Suprapubic skin (tissue), 4 donors: ENCODE measurements around the gene ZBED1. TPM values are rescaled to one million over a fixed set of nuclear protein-coding genes. Genes with fewer than 3 reads are reported as not detected.
"Not testable (repeated sequence)": the region's sequence is repeated elsewhere in the genome, so short reads cannot be mapped to it uniquely, and the experiment has no call there.

Source experiments
- DNase-seq, 2 donors: peaks; one replicate each; pipeline ENCODE4 v3.0.0-alpha.2; 2019; ENCODE audit warnings: low spot score in 2 of 2
- H3K27ac ChIP-seq: fragments of 200-600 bp; sonication (generic); one replicate; pipeline ENCODE4 v1.5.1; 2019
- H3K27me3 ChIP-seq: fragments of 200-600 bp; sonication (generic); one replicate; pipeline ENCODE4 v1.5.1; 2019
- H3K36me3 ChIP-seq: fragments of 200-600 bp; sonication (generic); one replicate; pipeline ENCODE4 v1.5.1; 2019
- H3K4me1 ChIP-seq: fragments of 200-600 bp; sonication (generic); one replicate; pipeline ENCODE4 v1.5.1; 2019
- H3K4me3 ChIP-seq: fragments of 200-600 bp; sonication (generic); one replicate; pipeline ENCODE4 v1.5.1; 2019; ENCODE audit warnings: mild to moderate bottlenecking
- H3K9me3 ChIP-seq: fragments of 200-600 bp; sonication (generic); one replicate; pipeline ENCODE4 v1.5.1; 2019
- EP300 ChIP-seq: sonication (generic); formaldehyde crosslinking; IDR thresholded peaks from one replicate; pipeline ENCODE4 v1.6.1; 2017; ENCODE audit warnings: antibody characterized with exemption
- POLR2A ChIP-seq, 2 donors: fragments of 450-650 bp; IDR thresholded peaks; one replicate each; pipeline ENCODE4 v1.6.1; 2017; ENCODE audit warnings: antibody characterized with exemption in 2 of 2, mild to moderate bottlenecking in 2 of 2, moderate library complexity in 2 of 2
- POLR2AphosphoS5 ChIP-seq, 3 donors: sonication (generic); formaldehyde crosslinking; IDR thresholded peaks; one replicate each; pipeline ENCODE4 v1.6.1; 2017; ENCODE audit warnings: antibody characterized with exemption in 3 of 3
- WGBS: methylation state at CpG from one replicate; pipeline ENCODE4 v1.1.5; 2018; 5-methylcytosine and 5-hydroxymethylcytosine counted together
- total RNA-seq, 4 donors: library from RNA; depleted of rRNA; stranded (reverse); fragments of >200 nt; gene quantifications; one replicate each; pipeline ENCODE4 v1.1.0, GENCODE V29; 2016
- TF ChIP-seq, protein P1 (sequence below), 2 donors: fragments of 200-600 bp in 1 of 2; fragments of 450-650 bp in 1 of 2; sonication (generic) in 1 of 2; IDR thresholded peaks; one replicate each; pipeline ENCODE4 v1.5.1; 2016 to 2019; ENCODE audit warnings: antibody characterized with exemption in 2 of 2, mild to moderate bottlenecking in 1 of 2, moderate library complexity in 1 of 2

Gene ZBED1
- total RNA-seq, 4 donors from 2014 or later = 41.5 to 67.3 (median 55.1) TPM

DNA sequence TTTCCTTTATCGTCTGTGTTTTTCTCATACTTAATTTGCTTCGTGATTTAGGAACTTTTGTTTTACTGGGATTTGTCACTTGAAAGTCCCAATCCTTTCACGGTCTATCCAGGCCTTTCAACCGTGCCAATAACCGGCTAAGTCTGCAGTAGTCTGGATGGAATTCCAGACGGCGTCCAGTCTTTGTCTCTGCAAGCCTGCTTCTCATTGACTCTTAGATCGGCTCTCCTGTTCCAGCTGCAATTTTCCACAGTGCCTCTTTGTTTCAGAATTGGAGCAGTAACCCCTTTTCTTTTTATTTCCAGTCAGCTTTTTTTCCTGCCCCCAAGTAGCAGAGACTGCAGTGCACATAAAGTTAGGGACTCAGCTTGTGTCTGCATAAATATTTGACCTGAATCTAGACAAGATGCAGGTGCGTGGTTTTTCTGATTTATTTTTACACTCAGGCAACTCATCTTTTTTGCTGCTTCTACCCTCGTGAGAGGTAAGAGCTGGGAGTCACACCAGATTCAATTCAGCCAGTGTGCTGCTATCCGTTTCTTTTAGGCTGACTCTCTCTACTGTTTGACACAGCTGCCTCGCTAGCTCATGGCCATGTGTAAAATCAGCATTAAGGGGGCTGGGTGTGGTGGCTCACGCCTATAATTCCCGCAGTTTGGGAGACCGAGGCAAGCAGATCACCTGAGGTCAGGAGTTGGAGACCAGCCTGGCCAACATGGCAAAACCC, 37.4 kb upstream of the ZBED1 start:
- no peak for TF ChIP-seq POLR2AphosphoS5 (IDR thresholded peaks at IDR 0.05)
- TF ChIP-seq POLR2A (IDR thresholded peaks at IDR 0.05) = no peak
- TF ChIP-seq EP300 = no peak
- TF ChIP-seq, protein P1, sequence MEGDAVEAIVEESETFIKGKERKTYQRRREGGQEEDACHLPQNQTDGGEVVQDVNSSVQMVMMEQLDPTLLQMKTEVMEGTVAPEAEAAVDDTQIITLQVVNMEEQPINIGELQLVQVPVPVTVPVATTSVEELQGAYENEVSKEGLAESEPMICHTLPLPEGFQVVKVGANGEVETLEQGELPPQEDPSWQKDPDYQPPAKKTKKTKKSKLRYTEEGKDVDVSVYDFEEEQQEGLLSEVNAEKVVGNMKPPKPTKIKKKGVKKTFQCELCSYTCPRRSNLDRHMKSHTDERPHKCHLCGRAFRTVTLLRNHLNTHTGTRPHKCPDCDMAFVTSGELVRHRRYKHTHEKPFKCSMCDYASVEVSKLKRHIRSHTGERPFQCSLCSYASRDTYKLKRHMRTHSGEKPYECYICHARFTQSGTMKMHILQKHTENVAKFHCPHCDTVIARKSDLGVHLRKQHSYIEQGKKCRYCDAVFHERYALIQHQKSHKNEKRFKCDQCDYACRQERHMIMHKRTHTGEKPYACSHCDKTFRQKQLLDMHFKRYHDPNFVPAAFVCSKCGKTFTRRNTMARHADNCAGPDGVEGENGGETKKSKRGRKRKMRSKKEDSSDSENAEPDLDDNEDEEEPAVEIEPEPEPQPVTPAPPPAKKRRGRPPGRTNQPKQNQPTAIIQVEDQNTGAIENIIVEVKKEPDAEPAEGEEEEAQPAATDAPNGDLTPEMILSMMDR (IDR thresholded peaks at IDR 0.05) = no peak
- Histone ChIP-seq H3K36me3 (no peaks in the 10 kb centered on the region), H3K4me3 (no peak overlapping the region), H3K9me3 (no peaks in the 10 kb centered on the region), H3K27ac (no peak overlapping the region), H3K4me1 (no peaks in the 10 kb centered on the region), H3K27me3 (no peaks in the 10 kb centered on the region)
- DNase-seq = no peak
- 50% methylated on average over 15 of the region's 15 CpGs for WGBS

DNA sequence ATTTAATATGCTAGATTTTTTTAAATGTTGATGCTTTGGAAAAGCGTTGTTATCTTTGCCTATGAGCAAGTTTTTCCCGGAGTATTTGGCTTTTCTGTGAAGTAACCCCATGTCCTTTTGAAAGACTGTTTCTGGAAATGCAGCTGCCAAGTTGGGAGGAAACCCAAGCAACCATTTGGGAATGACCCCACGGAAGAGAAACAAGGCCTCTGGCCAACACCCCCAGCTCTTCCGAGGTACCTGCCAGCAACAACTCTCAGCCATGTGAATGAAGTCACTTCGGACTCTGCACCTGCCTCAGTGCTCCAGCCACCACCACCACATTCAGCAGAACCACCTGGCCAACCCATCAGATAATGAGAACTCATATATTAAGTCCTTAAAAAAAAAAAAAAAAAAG, 36.2 kb upstream of the ZBED1 start:
- no peaks in the 10 kb centered on the region for H3K27me3 ChIP-seq
- H3K36me3 ChIP-seq = no peaks in the 10 kb centered on the region
- H3K4me3 ChIP-seq = no peak overlapping the region
- DNase-seq = no peak
- TF ChIP-seq, protein P1 (IDR thresholded peaks at IDR 0.05) = no peak
- TF ChIP-seq EP300 (no peak), POLR2A (IDR thresholded peaks at IDR 0.05) (no peak), POLR2AphosphoS5 (IDR thresholded peaks at IDR 0.05) (no peak)
- WGBS = 63% methylated on average over 5 of the region's 5 CpGs
- no peaks in the 10 kb centered on the region for H3K4me1 ChIP-seq
- no peaks in the 10 kb centered on the region for H3K9me3 ChIP-seq
- no peak overlapping the region for H3K27ac ChIP-seq

DNA sequence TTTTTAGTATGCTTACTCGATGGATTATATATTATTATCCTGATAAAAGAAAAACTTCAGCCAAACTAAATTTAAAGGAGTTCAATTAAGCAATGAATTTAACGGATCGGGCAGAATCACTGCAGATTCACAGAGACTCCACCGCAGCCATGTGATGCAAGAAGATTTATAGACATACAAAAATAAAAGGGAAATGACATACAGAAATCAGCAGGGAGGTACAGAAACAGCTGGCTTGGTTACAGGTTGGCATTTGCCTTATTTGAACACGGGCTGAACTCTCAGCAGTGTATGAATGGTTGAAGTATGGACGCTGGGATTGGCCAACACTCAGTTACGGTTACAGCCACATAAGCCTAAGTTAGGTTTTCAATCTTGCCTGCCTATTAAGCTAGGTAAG, 35.4 kb upstream of the ZBED1 start:
- Histone ChIP-seq H3K27ac (no peak overlapping the region), H3K27me3 (no peaks in the 10 kb centered on the region), H3K36me3 (no peaks in the 10 kb centered on the region), H3K4me1 (no peaks in the 10 kb centered on the region), H3K9me3 (no peaks in the 10 kb centered on the region), H3K4me3 (no peak overlapping the region)
- DNase-seq = no peak
- TF ChIP-seq POLR2A (IDR thresholded peaks at IDR 0.05) (no peak), EP300 (no peak), POLR2AphosphoS5 (IDR thresholded peaks at IDR 0.05) (no peak)
- TF ChIP-seq, protein P1 (IDR thresholded peaks at IDR 0.05) = no peak
- 79% methylated on average over 7 of the region's 7 CpGs for WGBS

DNA sequence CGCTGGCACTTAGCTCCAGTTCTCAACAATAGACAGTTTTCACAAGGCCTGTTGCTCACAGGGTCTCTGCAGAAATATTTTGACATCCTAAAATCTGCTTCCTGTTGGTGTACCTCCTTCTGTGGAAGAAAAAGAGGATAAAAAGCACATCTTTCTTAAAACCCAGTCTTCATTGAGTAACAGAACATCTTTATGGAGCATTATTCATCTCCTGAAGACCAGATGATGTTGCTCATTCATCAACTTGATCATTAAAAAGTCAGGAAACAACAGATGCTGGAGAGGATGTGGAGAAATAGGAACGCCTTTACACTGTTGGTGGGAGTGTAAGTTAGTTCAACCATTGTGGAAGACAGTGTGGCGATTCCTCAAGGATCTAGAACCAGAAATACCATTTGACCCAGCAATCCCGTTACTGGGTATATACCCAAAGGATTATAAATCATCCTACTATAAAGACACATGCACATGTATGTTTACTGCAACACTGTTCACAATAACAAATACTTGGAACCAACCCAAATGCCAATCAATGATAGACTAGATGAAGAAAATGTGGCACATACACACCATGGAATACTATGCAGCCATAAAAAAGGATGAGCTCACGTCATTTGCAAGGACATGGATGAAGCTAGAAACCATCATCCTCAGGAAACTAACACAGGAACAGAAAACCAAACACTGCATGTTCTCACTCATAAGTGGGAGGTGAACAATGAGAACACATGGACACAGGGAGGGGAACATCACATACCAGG, 33.7 kb upstream of the ZBED1 start:
- not testable (repeated sequence) for DNase-seq, H3K36me3 ChIP-seq, H3K27me3 ChIP-seq, H3K4me1 ChIP-seq, H3K4me3 ChIP-seq, H3K9me3 ChIP-seq, H3K27ac ChIP-seq
- WGBS = 55% methylated on average over 5 of the region's 5 CpGs

DNA sequence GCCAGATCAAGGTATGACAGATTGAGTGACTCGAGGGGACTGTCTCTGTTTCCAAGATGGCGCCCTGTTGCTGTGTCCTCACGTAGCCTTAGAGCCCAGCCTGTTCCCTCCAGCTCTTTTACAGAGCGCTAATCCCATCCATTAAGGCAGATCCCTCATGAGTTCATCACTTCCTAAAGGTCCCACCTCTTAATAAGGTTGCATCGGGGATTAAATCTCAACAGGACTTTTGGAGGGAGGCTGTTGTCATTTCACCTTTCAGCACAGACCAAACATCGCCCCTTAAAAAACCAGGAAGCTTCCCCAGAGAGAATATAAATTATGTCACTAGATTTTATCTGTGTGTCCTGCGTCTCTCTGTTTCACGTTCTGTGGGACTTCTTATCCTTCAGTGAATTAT, 32.6 kb upstream of the ZBED1 start:
- WGBS = 33% methylated on average over 8 of the region's 8 CpGs
- no peaks in the 10 kb centered on the region for H3K4me1 ChIP-seq
- H3K9me3 ChIP-seq = no peaks in the 10 kb centered on the region
- no peak for DNase-seq
- no peak overlapping the region for H3K4me3 ChIP-seq
- H3K27ac ChIP-seq = no peak overlapping the region
- no peaks in the 10 kb centered on the region for H3K27me3 ChIP-seq
- no peaks in the 10 kb centered on the region for H3K36me3 ChIP-seq
- TF ChIP-seq EP300 = no peak
- no peak for TF ChIP-seq POLR2A (IDR thresholded peaks at IDR 0.05)
- TF ChIP-seq, protein P1 (IDR thresholded peaks at IDR 0.05) = no peak
- TF ChIP-seq POLR2AphosphoS5 (IDR thresholded peaks at IDR 0.05) = no peak
